Thyroid gland (tissue), 4 donors: ENCODE data around the gene YIPF7. TPM values are rescaled to one million over a fixed set of nuclear protein-coding genes. Genes with fewer than 3 reads are reported as not detected.

Experiments used
- DNase-seq, 2 donors: peaks; one replicate each; pipeline ENCODE4 v3.0.0-alpha.2; 2019
- H3K27ac ChIP-seq, 3 donors: fragments of 200-600 bp; sonication (generic); 1 replicate in 2 of 3; 2 replicates in 1 of 3; pipeline ENCODE4 v1.5.1; 2016 to 2019; ENCODE audit warnings: mild to moderate bottlenecking in 1 of 3, moderate library complexity in 1 of 3
- H3K27me3 ChIP-seq: fragments of 200-600 bp; sonication (generic); one replicate; pipeline ENCODE4 v1.5.1; 2019
- H3K36me3 ChIP-seq, 2 donors: fragments of 200-600 bp; sonication (generic); one replicate each; pipeline ENCODE4 v1.5.1; 2016 to 2019
- H3K4me1 ChIP-seq, 2 donors: fragments of 200-600 bp; sonication (generic); one replicate each; pipeline ENCODE4 v1.5.1; 2017 to 2019
- H3K4me3 ChIP-seq, 3 donors: fragments of 200-600 bp; sonication (generic); replicated peaks in 1 of 3; 1 replicate in 2 of 3; 2 replicates in 1 of 3; pipeline ENCODE4 v1.5.1; 2016; ENCODE audit warnings: mild to moderate bottlenecking in 1 of 3
- H3K9me3 ChIP-seq: fragments of 200-600 bp; sonication (generic); one replicate; pipeline ENCODE4 v1.5.1; 2017
- POLR2A ChIP-seq, 2 donors: fragments of 450-650 bp; IDR thresholded peaks; one replicate each; pipeline ENCODE4 v1.6.1; 2017; ENCODE audit warnings: antibody characterized with exemption in 2 of 2, mild to moderate bottlenecking in 2 of 2, moderate library complexity in 1 of 2
- WGBS, 2 donors: methylation state at CpG; one replicate each; pipeline ENCODE4 v1.1.5; 2017; 5-methylcytosine and 5-hydroxymethylcytosine counted together
- intact Hi-C: fragments of 100-400 bp; cut with DNase I; formaldehyde crosslinking; loops from one replicate; pipeline ENCODE4 v1.15.1; 2023
- total RNA-seq, 4 donors: library from RNA; depleted of rRNA; stranded (reverse); fragments of >200 nt; gene quantifications; one replicate each; pipeline ENCODE4 v1.2.3, GENCODE V29; 2016
- TF ChIP-seq, protein P1 (sequence below), 6 experiments: fragments of 200-600 bp in 3 of 6; fragments of 450-650 bp in 3 of 6; sonication (generic) in 3 of 6; IDR thresholded peaks; one replicate each; pipeline ENCODE4 v1.5.1; 2016 to 2019; ENCODE audit warnings: antibody characterized with exemption in 6 of 6, mild to moderate bottlenecking in 2 of 6, inconsistent platforms in 1 of 6, moderate library complexity in 1 of 6

YIPF7 gene
- total RNA-seq, 4 donors from 2014 or later = not detected

- 69 to 77% methylated on average over 4 of the region's 4 CpGs for WGBS, 2 donors
- H3K4me1 ChIP-seq = no peaks in the 10 kb centered on the region
- no peaks in the 10 kb centered on the region for H3K36me3 ChIP-seq
- no peak for TF ChIP-seq POLR2A (IDR thresholded peaks at IDR 0.05)
- TF ChIP-seq, protein P1, sequence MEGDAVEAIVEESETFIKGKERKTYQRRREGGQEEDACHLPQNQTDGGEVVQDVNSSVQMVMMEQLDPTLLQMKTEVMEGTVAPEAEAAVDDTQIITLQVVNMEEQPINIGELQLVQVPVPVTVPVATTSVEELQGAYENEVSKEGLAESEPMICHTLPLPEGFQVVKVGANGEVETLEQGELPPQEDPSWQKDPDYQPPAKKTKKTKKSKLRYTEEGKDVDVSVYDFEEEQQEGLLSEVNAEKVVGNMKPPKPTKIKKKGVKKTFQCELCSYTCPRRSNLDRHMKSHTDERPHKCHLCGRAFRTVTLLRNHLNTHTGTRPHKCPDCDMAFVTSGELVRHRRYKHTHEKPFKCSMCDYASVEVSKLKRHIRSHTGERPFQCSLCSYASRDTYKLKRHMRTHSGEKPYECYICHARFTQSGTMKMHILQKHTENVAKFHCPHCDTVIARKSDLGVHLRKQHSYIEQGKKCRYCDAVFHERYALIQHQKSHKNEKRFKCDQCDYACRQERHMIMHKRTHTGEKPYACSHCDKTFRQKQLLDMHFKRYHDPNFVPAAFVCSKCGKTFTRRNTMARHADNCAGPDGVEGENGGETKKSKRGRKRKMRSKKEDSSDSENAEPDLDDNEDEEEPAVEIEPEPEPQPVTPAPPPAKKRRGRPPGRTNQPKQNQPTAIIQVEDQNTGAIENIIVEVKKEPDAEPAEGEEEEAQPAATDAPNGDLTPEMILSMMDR (IDR thresholded peaks at IDR 0.05) = no peak
- intact Hi-C loops = no loop called here
- H3K27me3 ChIP-seq = no peaks in the 10 kb centered on the region
- no peak for DNase-seq
- no peak overlapping the region for H3K4me3 ChIP-seq
- no peak overlapping the region for H3K27ac ChIP-seq
- H3K9me3 ChIP-seq = no peaks in the 10 kb centered on the region
These were observed 19.2 kb upstream of the YIPF7 start for GRCh38 chr4:44670506-44671199.

- Histone ChIP-seq H3K36me3 (no peaks in the 10 kb centered on the region), H3K27me3 (no peaks in the 10 kb centered on the region), H3K4me3 (no peak overlapping the region), H3K27ac (no peak overlapping the region), H3K9me3 (no peaks in the 10 kb centered on the region), H3K4me1 (no peaks in the 10 kb centered on the region)
- 60 to 72% methylated on average over 2 of the region's 2 CpGs for WGBS, 2 donors
- no peak for TF ChIP-seq POLR2A (IDR thresholded peaks at IDR 0.05)
- TF ChIP-seq, protein P1 (IDR thresholded peaks at IDR 0.05) = no peak
- no peak for DNase-seq
- intact Hi-C loops = no loop called here
These were observed 17.1 kb upstream of the YIPF7 start for GRCh38 chr4:44668526-44668925.

DNA sequence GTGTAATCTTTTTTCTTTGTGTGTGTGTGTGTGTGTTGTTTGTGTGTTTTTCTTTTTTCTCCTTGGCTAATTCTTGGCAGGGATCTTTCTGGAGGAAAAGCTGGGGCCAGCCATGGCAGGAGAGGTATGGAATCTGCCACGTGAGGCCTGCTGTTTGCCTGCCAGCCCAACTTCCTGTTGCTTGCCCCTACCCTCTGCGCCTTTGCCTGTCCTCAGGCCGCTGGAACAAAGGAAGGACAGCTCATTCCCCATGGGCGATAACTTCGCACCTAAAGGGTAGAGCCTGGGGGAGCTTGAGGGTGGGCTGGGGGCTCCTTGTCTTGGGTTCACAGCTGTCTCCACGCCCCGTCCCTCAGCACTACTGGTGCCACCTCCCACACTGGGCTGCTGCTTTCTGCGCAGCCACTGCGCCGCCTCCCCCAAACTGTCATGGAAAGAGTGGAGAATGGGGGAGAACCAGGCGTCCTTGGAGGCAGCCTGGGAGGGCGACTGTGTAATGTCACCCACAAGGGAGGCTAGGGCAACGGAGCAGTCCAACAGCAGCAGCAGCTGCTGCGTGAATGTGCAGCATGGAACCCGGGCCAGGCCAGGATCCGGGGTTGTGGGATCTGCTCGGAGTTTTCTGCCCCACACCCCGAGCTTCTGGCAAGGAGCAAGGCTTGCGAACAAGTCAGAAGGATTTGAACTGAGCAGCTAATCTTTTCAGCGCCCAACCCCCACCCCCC lies 12.3 kb upstream of the YIPF7 start:
- Histone ChIP-seq H3K9me3 (no peaks in the 10 kb centered on the region), H3K27ac (no peak overlapping the region), H3K4me3 (no peak overlapping the region), H3K4me1 (no peaks in the 10 kb centered on the region), H3K36me3 (no peaks in the 10 kb centered on the region), H3K27me3 (no peaks in the 10 kb centered on the region)
- intact Hi-C loops = no loop called here
- TF ChIP-seq POLR2A (IDR thresholded peaks at IDR 0.05) = no peak
- TF ChIP-seq, protein P1 (IDR thresholded peaks at IDR 0.05) = no peak
- WGBS, 2 donors = 88 to 89% methylated on average over 16 to 20 of the region's 20 CpGs
- no peak for DNase-seq

DNA sequence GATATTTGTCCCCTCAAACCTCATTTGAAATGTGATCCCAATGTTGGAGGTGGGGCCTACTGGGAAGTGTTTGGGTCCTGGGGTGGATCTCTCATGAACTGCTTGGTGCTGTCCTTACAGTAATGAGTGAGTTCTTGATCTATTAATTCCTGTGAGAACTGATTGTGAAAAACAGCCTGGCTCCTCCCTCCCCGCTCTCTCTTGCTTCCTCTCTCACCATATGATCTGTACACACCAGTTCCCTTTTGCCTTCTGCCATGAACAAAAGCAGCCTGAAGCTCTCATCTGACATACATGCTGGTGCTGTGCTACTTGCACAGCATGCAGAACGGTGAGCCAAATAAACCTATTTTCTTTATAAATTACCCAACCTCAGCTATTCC lies 11.2 kb upstream of the YIPF7 start:
- H3K27me3 ChIP-seq = no peaks in the 10 kb centered on the region
- no peak overlapping the region for H3K27ac ChIP-seq
- DNase-seq = no peak
- WGBS, 2 donors = 63 to 68% methylated on average over 2 of the region's 2 CpGs
- TF ChIP-seq, protein P1 (IDR thresholded peaks at IDR 0.05) = no peak
- no peak for TF ChIP-seq POLR2A (IDR thresholded peaks at IDR 0.05)
- H3K4me3 ChIP-seq = no peak overlapping the region
- H3K9me3 ChIP-seq = no peaks in the 10 kb centered on the region
- intact Hi-C loops = no loop called here
- no peaks in the 10 kb centered on the region for H3K36me3 ChIP-seq
- H3K4me1 ChIP-seq = no peaks in the 10 kb centered on the region

DNA sequence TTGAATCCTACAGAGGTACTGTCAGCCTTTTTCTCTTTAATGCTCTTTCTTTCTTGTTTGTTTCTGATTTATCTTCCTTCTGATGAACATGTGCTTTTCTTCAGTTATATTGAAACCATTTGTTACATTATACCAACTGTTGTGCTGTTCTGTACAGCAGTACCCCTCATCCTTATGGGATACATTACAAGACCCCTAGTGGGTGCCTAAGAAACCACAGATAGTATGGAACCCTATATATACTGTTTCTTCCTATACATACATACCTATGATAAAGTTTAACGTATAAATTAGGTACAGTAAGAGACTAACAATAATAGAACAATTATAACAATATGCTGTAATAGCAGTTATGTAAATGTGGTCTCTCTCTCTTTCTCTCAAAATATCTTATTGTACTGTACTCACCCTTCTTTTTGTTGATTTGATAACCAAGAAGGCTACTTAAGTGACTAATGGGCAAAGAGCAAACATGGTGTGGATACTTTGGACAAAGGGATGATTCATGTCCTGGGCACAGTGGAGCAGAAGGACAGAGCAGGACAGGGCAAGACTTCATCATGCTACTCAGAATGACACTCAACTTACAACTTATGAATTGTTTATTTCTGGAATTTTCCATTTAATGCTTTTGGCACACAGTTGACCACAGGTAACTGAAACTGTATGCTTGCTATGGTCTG lies 10.7 kb upstream of the YIPF7 start:
- 91 to 93% methylated on average over 1 of the region's 1 CpG for WGBS, 2 donors
- no peaks in the 10 kb centered on the region for H3K27me3 ChIP-seq

More for the DNA sequence above, 10.7 kb upstream of the YIPF7 start:
- Histone ChIP-seq H3K4me1 (no peaks in the 10 kb centered on the region), H3K4me3 (no peak overlapping the region), H3K36me3 (no peaks in the 10 kb centered on the region), H3K27ac (no peak overlapping the region), H3K9me3 (no peaks in the 10 kb centered on the region)
- TF ChIP-seq, protein P1 (IDR thresholded peaks at IDR 0.05) = no peak
- no peak for TF ChIP-seq POLR2A (IDR thresholded peaks at IDR 0.05)
- intact Hi-C loops = no loop called here
- no peak for DNase-seq
